ENCODE results near the gene GAREM2. TPM values are rescaled to one million over a fixed set of nuclear protein-coding genes. Genes with fewer than 3 reads are reported as not detected.

GAREM2 gene
- total RNA-seq, 1 donor from 2014 or later = 27.5 TPM

DNA sequence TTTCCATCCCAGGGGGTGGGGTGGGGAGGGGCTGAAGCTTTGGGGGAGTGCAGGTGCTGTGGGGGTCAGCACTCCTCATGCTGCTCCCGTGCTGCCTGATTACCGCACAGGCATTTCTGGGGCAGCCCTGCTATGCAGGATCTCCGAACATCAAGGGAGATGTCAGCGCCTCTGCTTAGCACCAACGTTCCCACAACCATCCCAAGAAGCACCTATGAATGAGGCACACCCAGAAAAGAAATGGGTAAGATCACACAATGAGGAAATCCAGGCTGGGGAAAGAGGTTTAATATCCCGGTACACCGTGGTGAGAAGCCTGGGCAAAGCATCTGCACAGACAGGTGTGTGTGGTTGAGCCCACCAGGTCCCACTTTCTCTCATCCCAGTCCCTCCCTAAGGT is 17.5 kb downstream of the GAREM2 start:
- Mint-ChIP-seq H3K9me3 (no peaks in the 10 kb centered on the region), H3K27ac (no peak overlapping the region), H3K4me3 (no peak overlapping the region), H3K4me1 (peaks cover 17% of the 10 kb centered on the region), H3K36me3 (peaks cover 34% of the 10 kb centered on the region), H3K27me3 (ENCODE audit: low read depth) (no peaks in the 10 kb centered on the region)
- TF ChIP-seq, protein P1, sequence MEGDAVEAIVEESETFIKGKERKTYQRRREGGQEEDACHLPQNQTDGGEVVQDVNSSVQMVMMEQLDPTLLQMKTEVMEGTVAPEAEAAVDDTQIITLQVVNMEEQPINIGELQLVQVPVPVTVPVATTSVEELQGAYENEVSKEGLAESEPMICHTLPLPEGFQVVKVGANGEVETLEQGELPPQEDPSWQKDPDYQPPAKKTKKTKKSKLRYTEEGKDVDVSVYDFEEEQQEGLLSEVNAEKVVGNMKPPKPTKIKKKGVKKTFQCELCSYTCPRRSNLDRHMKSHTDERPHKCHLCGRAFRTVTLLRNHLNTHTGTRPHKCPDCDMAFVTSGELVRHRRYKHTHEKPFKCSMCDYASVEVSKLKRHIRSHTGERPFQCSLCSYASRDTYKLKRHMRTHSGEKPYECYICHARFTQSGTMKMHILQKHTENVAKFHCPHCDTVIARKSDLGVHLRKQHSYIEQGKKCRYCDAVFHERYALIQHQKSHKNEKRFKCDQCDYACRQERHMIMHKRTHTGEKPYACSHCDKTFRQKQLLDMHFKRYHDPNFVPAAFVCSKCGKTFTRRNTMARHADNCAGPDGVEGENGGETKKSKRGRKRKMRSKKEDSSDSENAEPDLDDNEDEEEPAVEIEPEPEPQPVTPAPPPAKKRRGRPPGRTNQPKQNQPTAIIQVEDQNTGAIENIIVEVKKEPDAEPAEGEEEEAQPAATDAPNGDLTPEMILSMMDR (IDR thresholded peaks at IDR 0.05; ENCODE audit: unreplicated experiment) = no peak
- DNase-seq (ENCODE audit: low spot score in 2 of 2, unreplicated experiment in 2 of 2) = no peak

DNA sequence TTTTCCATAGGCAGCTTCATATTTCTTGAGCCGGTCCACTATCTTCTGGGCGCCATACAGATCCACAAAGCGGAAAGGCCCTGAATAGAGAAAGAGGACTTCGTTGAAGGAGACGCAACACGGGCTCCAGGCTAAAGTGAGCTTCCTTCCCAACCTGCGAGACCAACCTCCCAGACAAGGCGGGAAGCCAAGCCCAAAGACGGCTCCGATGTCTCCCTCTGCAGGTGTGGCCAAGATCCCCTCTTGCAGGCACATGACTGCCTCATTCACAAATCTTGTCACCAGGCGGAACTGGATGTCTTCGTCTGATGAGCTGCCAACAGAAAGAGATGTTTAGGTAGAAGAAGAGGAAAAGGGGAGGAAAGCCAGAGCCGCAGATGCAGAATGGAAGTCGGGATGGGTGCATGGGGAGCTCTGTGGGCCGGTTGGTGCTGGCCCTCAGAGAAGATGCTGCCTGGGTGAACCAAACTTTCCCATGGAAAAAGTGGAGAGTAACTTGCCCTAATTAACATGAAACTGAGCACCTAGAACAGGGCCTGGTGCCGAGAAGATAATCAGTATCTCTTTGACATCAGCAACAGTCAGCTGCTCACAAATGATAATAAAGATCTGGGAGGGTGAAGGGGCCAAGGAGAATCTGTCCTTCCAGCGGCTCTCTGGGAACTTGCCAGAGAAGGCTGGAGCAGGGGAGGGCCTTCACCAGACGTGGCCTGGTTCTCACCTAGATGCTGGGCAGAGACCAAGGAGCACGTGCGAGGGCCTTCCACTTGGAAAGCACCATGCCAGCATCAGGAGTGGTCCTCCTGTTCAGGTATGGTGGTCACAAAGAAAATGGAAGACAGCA is 18.6 kb downstream of the GAREM2 start:
- H3K36me3 Mint-ChIP-seq = peaks cover 41% of the 10 kb centered on the region

DNA sequence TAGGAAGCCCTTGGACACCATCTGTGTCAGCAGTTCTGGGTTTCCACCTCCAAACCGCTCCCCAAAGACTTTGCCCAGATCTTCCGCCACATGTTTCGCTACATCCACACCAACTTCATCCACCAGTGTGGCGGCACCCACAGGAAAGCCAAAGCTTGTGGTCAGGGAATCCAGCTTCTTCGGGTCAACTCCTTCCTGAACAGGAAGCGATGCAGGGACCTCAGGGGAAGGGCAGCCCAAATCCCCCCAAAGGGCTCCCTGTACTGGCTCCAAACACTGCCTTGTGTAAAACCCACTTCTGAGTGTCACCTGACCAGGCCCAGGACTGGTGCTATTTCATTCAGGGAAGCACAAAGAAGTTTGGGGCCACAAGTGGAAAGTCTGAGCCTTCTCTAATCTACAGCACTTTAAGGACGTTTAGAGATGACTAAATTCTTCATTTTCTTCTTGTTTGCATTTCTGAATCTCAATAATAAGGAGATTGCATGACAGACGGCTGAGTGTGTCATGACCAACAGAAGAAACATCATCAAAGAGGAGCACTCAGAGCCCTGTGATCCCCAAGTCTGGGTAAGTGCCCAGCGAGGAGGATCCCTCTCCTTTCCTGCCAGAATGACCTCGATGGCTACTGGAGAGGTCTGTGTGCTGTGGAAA is 20.8 kb downstream of the GAREM2 start:
- TF ChIP-seq, protein P1 (IDR thresholded peaks at IDR 0.05; ENCODE audit: unreplicated experiment) = no peak
- H3K36me3 Mint-ChIP-seq = peaks cover 51% of the 10 kb centered on the region
- no peak overlapping the region for H3K4me3 Mint-ChIP-seq
- no peaks in the 10 kb centered on the region for H3K27me3 Mint-ChIP-seq (ENCODE audit: low read depth)
- no peaks in the 10 kb centered on the region for H3K9me3 Mint-ChIP-seq
- H3K4me1 Mint-ChIP-seq = peaks cover 32% of the 10 kb centered on the region
- DNase-seq (ENCODE audit: low spot score in 2 of 2, unreplicated experiment in 2 of 2) = no peak
- H3K27ac Mint-ChIP-seq = no peak overlapping the region

More for the DNA sequence above, 18.6 kb downstream of the GAREM2 start:
- H3K27me3 Mint-ChIP-seq (ENCODE audit: low read depth) = no peaks in the 10 kb centered on the region
- peaks cover 23% of the 10 kb centered on the region for H3K4me1 Mint-ChIP-seq
- H3K27ac Mint-ChIP-seq = no peak overlapping the region
- no peak overlapping the region for H3K4me3 Mint-ChIP-seq
- DNase-seq (ENCODE audit: low spot score in 2 of 2, unreplicated experiment in 2 of 2) = no peak
- H3K9me3 Mint-ChIP-seq = no peaks in the 10 kb centered on the region
- TF ChIP-seq, protein P1 (IDR thresholded peaks at IDR 0.05; ENCODE audit: unreplicated experiment) = no peak

DNA sequence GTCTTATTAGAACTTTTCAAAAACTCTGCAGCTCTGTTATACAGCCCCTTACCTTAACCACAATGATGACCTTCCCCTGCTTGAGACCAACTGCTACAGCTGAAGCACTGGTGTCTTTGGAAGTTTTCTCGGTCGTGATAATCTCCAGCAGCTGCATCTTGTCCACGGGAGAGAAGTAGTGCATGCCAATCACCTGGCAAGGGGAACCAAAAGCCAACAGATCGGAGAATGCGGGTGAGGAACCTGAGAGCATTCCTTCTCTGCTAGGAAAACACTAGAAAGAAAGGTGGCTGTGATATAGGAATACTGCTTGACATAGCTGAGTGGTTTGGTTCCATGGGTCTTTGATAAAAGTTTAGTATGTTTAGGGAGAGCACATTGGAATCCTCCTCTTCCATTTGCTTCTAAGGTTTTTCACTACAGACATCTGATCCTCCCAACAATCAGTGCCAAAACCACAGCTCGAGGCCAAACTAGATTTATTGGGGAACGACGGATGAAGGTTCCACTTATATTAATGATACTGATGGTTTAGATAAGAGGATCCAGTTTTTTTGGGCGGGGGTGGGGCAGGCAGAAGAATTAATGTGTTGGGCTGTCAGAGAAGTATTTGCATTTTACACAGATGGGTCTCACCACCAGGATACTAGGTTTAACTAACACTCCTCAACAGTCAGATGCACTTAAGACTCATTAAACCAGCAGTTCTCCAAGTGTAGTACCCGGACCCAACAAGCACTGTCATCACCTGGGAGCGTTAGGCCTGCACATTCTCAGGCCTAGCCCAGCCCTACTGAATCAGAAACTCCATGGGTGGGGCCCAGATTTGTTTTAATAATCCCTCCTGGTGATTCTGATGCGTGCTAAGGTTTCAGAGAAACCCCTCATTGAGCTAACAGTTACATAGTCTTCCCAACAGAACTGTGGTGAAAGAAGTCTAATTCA is 22.4 kb downstream of the GAREM2 start:
- Mint-ChIP-seq H3K27ac (peak overlapping the region; percentile 64), H3K4me1 (peaks cover 32% of the 10 kb centered on the region), H3K4me3 (no peak overlapping the region), H3K27me3 (ENCODE audit: low read depth) (no peaks in the 10 kb centered on the region), H3K36me3 (peaks cover 51% of the 10 kb centered on the region), H3K9me3 (no peaks in the 10 kb centered on the region)
- TF ChIP-seq, protein P1 (IDR thresholded peaks at IDR 0.05; ENCODE audit: unreplicated experiment) = no peak
- DNase-seq (ENCODE audit: low spot score in 2 of 2, unreplicated experiment in 2 of 2) = no peak

DNA sequence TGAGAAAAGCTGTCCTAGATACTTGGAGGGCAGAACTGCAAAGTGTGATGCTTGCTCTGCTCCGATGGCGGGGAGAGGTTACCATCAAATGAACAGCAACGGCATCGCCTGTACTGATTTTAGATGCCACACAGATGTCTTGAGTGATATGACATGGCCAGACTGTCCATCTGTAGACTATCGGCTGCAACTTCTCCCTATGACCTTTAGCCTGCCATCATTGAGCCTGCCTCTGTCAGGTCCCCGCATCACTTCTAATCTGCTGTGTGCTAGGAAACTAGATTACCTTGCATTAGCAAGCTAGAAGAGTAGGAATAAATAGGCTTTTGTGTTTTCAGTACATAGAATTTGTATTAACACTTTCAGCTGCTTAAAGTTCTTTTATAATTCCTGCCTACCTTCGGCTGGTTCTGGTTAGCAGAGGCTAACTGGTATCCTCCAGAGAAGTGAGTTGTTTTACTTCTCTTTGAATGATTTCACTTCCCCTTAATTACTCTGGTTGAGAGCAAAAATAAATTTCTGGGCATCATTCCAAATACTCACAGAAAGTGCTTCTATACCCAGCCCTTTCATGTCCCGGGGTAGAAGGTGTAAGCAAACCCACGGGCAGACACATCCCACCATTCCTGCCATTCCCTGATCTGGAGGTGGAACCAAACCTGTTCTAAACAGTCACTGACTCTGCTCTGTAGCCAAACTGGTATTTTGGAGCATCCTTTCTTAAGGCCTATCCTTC is 24.0 kb downstream of the GAREM2 start:
- H3K27ac Mint-ChIP-seq = no peak overlapping the region
- TF ChIP-seq, protein P1 (IDR thresholded peaks at IDR 0.05; ENCODE audit: unreplicated experiment) = no peak
- no peaks in the 10 kb centered on the region for H3K9me3 Mint-ChIP-seq
- no peak overlapping the region for H3K4me3 Mint-ChIP-seq
- peaks cover 32% of the 10 kb centered on the region for H3K4me1 Mint-ChIP-seq
- H3K36me3 Mint-ChIP-seq = peaks cover 53% of the 10 kb centered on the region
- no peaks in the 10 kb centered on the region for H3K27me3 Mint-ChIP-seq (ENCODE audit: low read depth)
- no peak for DNase-seq (ENCODE audit: low spot score in 2 of 2, unreplicated experiment in 2 of 2)
